Gastrocnemius medialis (tissue), 4 donors: ENCODE measurements around the gene IRF2BP2.

Experiments
- CTCF ChIP-seq, 5 experiments: fragments of 450-650 bp in 3 of 5; fragments of 200-600 bp in 2 of 5; sonication (generic) in 2 of 5; IDR thresholded peaks in 4 of 5; conservative IDR thresholded peaks in 1 of 5; 1 replicate in 4 of 5; 2 replicates in 1 of 5; pipeline ENCODE4 v1.5.1; 2016 to 2019; ENCODE audit warnings: antibody characterized with exemption in 5 of 5, mild to moderate bottlenecking in 3 of 5, moderate library complexity in 3 of 5
- POLR2A ChIP-seq, 2 donors: fragments of 450-650 bp; IDR thresholded peaks; one replicate each; pipeline ENCODE4 v1.6.1; 2017; ENCODE audit warnings: antibody characterized with exemption in 2 of 2, mild to moderate bottlenecking in 2 of 2, moderate library complexity in 2 of 2

- TF ChIP-seq CTCF (IDR thresholded peaks at IDR 0.05 in 4 of 5, conservative IDR thresholded peaks at IDR 0.05 in 1 of 5) = no peak
- TF ChIP-seq POLR2A (IDR thresholded peaks at IDR 0.05) = no peak
Observed at GRCh38 chr1:234568345-234568744, 41.6 kb downstream of the IRF2BP2 start.
